Measurements from ENCODE around the gene RAMP2. TPM values are rescaled to one million over a fixed set of nuclear protein-coding genes. Genes with fewer than 3 reads are reported as not detected.
"Not testable (repeated sequence)": the region's sequence is repeated elsewhere in the genome, so short reads cannot be mapped to it uniquely, and the experiment has no call there.

RAMP2 gene
- total RNA-seq, 1 experiment from 2014 or later = not detected

DNA sequence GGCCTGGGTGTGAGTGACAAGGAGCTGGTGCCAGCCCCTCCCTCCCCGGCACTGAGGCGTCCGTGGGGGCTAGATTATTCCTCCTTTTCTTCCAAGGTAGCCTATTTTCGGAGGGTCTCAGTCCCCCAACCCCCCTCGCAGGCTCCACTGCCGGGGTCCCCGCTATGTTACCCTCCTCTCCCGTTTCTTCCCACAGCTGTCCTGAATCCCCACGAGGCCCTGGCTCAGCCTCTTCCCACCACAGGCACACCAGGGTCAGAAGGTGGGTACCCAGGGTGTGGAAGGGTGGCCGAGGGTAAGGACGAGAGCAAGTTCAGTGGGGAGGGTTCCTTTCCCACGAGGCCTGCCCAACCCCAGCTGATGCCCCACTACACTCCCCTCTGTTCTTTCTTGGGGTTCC lies 611 bp downstream of the RAMP2 start:
- peaks cover 12% of the 10 kb centered on the region for H3K4me1 Mint-ChIP-seq (ENCODE audit: low read depth, unreplicated experiment)
- peaks cover 90% of the 10 kb centered on the region for H3K27me3 Mint-ChIP-seq (ENCODE audit: unreplicated experiment)
- DNase-seq = no peak
- intact Hi-C loops (cut with micrococcal nuclease; ENCODE audit: unreplicated experiment) = loop anchor here (10.0 kb wide), 2 partner anchors 57 to 87 kb away; partner anchors contain the start of gene PLEKHH3
- no peaks in the 10 kb centered on the region for H3K9me3 Mint-ChIP-seq (ENCODE audit: low read depth, unreplicated experiment)
- BruUV-seq (replicated peaks) = no TSS peak
- TF ChIP-seq, protein P1, sequence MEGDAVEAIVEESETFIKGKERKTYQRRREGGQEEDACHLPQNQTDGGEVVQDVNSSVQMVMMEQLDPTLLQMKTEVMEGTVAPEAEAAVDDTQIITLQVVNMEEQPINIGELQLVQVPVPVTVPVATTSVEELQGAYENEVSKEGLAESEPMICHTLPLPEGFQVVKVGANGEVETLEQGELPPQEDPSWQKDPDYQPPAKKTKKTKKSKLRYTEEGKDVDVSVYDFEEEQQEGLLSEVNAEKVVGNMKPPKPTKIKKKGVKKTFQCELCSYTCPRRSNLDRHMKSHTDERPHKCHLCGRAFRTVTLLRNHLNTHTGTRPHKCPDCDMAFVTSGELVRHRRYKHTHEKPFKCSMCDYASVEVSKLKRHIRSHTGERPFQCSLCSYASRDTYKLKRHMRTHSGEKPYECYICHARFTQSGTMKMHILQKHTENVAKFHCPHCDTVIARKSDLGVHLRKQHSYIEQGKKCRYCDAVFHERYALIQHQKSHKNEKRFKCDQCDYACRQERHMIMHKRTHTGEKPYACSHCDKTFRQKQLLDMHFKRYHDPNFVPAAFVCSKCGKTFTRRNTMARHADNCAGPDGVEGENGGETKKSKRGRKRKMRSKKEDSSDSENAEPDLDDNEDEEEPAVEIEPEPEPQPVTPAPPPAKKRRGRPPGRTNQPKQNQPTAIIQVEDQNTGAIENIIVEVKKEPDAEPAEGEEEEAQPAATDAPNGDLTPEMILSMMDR (IDR thresholded peaks at IDR 0.05; ENCODE audit: unreplicated experiment) = no peak
- CTCF ChIA-PET = interaction anchor here (1.2 to 3.7 kb wide), 3 partner anchors 12 to 184 kb away, joined by 3 to 19 read pairs (median 4); partner anchors contain the start of genes PSMC3IP and VPS25
- no peak overlapping the region for H3K27ac Mint-ChIP-seq (ENCODE audit: unreplicated experiment)
- H3K4me3 Mint-ChIP-seq (ENCODE audit: low read depth, unreplicated experiment) = peak overlapping the region; percentile 58
- H3K36me3 Mint-ChIP-seq (ENCODE audit: insufficient read depth, unreplicated experiment) = no peaks in the 10 kb centered on the region

DNA sequence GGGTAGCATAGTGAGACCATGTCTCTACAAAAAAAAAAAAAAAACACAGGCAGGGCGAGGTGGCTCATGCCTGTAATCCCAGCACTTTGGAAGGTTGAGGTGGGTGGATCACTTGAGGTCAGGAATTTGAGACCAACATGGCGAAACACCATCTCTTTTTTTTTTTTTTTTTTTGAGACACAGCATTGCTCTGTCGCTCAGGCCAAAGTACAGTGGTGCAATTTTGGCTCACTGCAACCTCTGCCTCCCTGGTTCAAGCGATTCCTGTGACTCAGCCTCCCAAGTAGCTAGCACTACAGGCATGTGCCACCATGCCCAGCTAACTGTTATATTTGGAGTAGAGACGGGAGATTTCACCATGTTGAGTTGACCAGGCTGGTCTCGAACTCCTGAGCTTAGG lies 5.1 kb downstream of the RAMP2 start:
- CTCF ChIA-PET = interaction anchor here (0.7 kb wide), 1 partner anchor 1769 kb away, joined by 5 read pairs; no protein-coding TSS in a partner anchor
- H3K9me3 Mint-ChIP-seq (ENCODE audit: low read depth, unreplicated experiment) = no peaks in the 10 kb centered on the region
- H3K27ac Mint-ChIP-seq (ENCODE audit: unreplicated experiment) = no peak overlapping the region
- no peaks in the 10 kb centered on the region for H3K4me1 Mint-ChIP-seq (ENCODE audit: low read depth, unreplicated experiment)
- no TSS peak for BruUV-seq (replicated peaks)
- DNase-seq = no peak
- TF ChIP-seq, protein P1 (IDR thresholded peaks at IDR 0.05; ENCODE audit: unreplicated experiment) = no peak
- H3K36me3 Mint-ChIP-seq (ENCODE audit: insufficient read depth, unreplicated experiment) = no peaks in the 10 kb centered on the region
- no peak overlapping the region for H3K4me3 Mint-ChIP-seq (ENCODE audit: low read depth, unreplicated experiment)
- peaks cover 69% of the 10 kb centered on the region for H3K27me3 Mint-ChIP-seq (ENCODE audit: unreplicated experiment)
- intact Hi-C loops (cut with micrococcal nuclease; ENCODE audit: unreplicated experiment) = loop anchor here (10.0 kb wide), 2 partner anchors 61 to 91 kb away; partner anchors contain the start of gene PLEKHH3

DNA sequence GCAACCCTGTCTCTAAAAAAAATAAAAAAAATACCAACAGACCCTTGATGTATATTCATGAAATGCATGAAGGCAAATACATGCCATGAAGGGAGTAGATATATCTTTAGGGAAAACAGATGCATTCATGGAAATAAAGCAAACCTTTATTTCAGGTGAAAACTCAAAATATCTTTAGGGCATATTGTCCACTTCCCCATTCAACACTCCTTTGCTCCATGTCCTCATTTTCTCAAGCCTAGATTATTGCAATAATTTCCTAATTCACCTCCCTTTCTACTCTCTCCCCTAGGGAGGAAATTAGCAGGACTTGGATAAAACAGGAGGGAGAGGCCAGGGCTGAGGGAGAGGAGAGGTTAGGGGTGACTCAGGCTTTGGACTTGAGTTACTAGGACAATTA lies 6.5 kb downstream of the RAMP2 start:
- H3K36me3 Mint-ChIP-seq (ENCODE audit: insufficient read depth, unreplicated experiment) = no peaks in the 10 kb centered on the region
- no peak overlapping the region for H3K27ac Mint-ChIP-seq (ENCODE audit: unreplicated experiment)
- intact Hi-C loops (cut with micrococcal nuclease; ENCODE audit: unreplicated experiment) = loop anchor here (10.0 kb wide), 2 partner anchors 63 to 93 kb away; partner anchors contain the start of gene PLEKHH3
- no peak for DNase-seq
- H3K27me3 Mint-ChIP-seq (ENCODE audit: unreplicated experiment) = peaks cover 56% of the 10 kb centered on the region
- no peak overlapping the region for H3K4me3 Mint-ChIP-seq (ENCODE audit: low read depth, unreplicated experiment)
- CTCF ChIA-PET = interaction anchor here (0.7 kb wide), 1 partner anchor 189 kb away, joined by 3 read pairs; no protein-coding TSS in a partner anchor
- peaks cover 8% of the 10 kb centered on the region for H3K4me1 Mint-ChIP-seq (ENCODE audit: low read depth, unreplicated experiment)
- BruUV-seq (replicated peaks) = no TSS peak
- TF ChIP-seq, protein P1 (IDR thresholded peaks at IDR 0.05; ENCODE audit: unreplicated experiment) = no peak
- no peaks in the 10 kb centered on the region for H3K9me3 Mint-ChIP-seq (ENCODE audit: low read depth, unreplicated experiment)

DNA sequence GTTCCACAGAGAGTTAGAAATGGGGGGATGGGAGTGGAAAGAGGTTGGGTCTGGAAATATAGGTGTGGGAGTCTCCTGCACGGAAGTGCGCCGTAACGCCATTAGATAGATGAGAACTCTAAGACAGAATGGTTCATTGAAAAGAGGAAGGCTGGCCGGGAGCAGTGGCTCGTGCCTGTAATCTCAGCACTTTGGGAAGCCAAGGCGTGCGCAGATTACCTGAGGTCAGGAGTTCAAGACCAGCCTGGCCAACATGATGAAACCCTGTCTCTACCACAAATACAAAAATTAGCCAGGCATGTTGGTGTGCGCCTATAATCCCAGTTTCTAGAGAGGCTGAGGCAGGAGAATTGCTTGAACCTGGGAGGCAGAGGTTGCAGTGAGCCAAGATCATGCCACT lies 7.0 kb downstream of the RAMP2 start:
- H3K4me1 Mint-ChIP-seq (ENCODE audit: low read depth, unreplicated experiment); H3K9me3 Mint-ChIP-seq (ENCODE audit: low read depth, unreplicated experiment); CTCF ChIA-PET; H3K4me3 Mint-ChIP-seq (ENCODE audit: low read depth, unreplicated experiment); BruUV-seq (replicated peaks); H3K27ac Mint-ChIP-seq (ENCODE audit: unreplicated experiment); DNase-seq; H3K36me3 Mint-ChIP-seq (ENCODE audit: insufficient read depth, unreplicated experiment): not testable (repeated sequence)
- H3K27me3 Mint-ChIP-seq (ENCODE audit: unreplicated experiment) = peaks cover 51% of the 10 kb centered on the region
- intact Hi-C loops (cut with micrococcal nuclease; ENCODE audit: unreplicated experiment) = loop anchor here (10.0 kb wide), 2 partner anchors 63 to 93 kb away; partner anchors contain the start of gene PLEKHH3

DNA sequence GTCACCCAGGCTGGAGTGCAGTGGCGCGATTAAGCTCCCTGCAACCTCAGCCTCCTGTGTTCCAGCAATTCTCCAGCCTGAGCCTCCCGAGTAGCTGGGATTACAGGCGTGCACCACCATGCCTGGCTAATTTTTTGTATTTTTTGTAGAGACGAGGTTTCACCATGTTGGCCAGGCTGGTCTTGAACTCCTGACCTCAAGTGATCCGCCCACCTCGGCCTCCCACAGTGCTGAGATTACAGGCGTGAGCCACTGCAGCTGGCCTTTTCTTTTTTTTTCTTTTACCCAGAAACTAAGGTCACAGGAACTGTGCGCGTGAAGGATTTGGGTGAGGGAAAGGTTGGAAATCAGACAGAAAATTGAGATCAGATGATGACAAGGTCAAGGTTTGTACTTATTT lies 8.9 kb downstream of the RAMP2 start:
- BruUV-seq (replicated peaks); H3K27ac Mint-ChIP-seq (ENCODE audit: unreplicated experiment); H3K4me3 Mint-ChIP-seq (ENCODE audit: low read depth, unreplicated experiment); DNase-seq; H3K9me3 Mint-ChIP-seq (ENCODE audit: low read depth, unreplicated experiment): not testable (repeated sequence)
- peaks cover 31% of the 10 kb centered on the region for H3K27me3 Mint-ChIP-seq (ENCODE audit: unreplicated experiment)
- CTCF ChIA-PET = interaction anchor here (0.6 kb wide), 1 partner anchor 11 kb away, joined by 3 read pairs; the partner anchor contains the start of gene WNK4
- H3K4me1 Mint-ChIP-seq (ENCODE audit: low read depth, unreplicated experiment) = peaks cover 18% of the 10 kb centered on the region
- peaks cover 16% of the 10 kb centered on the region for H3K36me3 Mint-ChIP-seq (ENCODE audit: insufficient read depth, unreplicated experiment)
- intact Hi-C loops (cut with micrococcal nuclease; ENCODE audit: unreplicated experiment) = loop anchor here (10.0 kb wide), 2 partner anchors 65 to 95 kb away; partner anchors contain the start of gene PLEKHH3

Measured in Calu3 (cell line).